K562 (cell line): ENCODE measurements around the gene PPFIBP2. TPM values are rescaled to one million over a fixed set of nuclear protein-coding genes. Genes with fewer than 3 reads are reported as not detected.

Experiments used
- ATAC-seq: fragments of 200-7000 bp; cut with Tn5 transposase; 3 replicates; pipeline ENCODE4 v1.9.1; 2020; ENCODE audit warnings: moderate library complexity
- BruUV-seq: library from RNA; stranded (reverse); fragments of 400-500 nt; replicated peaks from 2 replicates; lab custom pipeline; 2021; lab: Mats Ljungman, UMichigan
- CTCF ChIA-PET: fragments of 300-600 bp; formaldehyde crosslinking; extraction: SDS; loops from one replicate; lab custom pipeline; 2021; ENCODE audit warnings: low intra/inter-chr PET ratio; lab: Yijun Ruan, JAX
- POLR2A ChIA-PET: fragments of 300-600, 350-650 bp; sonication (Branson Sonifier 250); formaldehyde crosslinking; extraction: SDS; loops from one replicate; lab custom pipeline; 2021; ENCODE audit warnings: antibody characterized with exemption, inconsistent platforms; lab: Yijun Ruan, JAX
- DNase-seq, 4 experiments: peaks; one replicate each; pipeline versions ENCODE4 v3.0.0 to v3.0.0-alpha.2; 2011 to 2018; ENCODE audit warnings: low spot score in 3 of 4, mixed read lengths in 3 of 4; ENCODE audit errors: extremely low read depth in 1 of 4
- FAIRE-seq: peaks from 2 replicates; lab custom pipeline; 2011; peaks lifted over from hg19 to GRCh38; lab: Jason Lieb, UNC
- H2AFZ ChIP-seq: 2 replicates; pipeline ENCODE4 v1.6.0; 2011; ENCODE audit warnings: low read depth, low read length, control low read depth, inconsistent platforms
- H3K27ac ChIP-seq: fragments of 200-600 bp; 3 replicates; pipeline ENCODE4 v1.8.0; 2011; ENCODE audit warnings: low read depth, mild to moderate bottlenecking, control low read depth, inconsistent platforms, low read length, moderate library complexity, mixed read lengths; ENCODE audit errors: extremely low read depth
- H3K27me3 ChIP-seq, 2 experiments: fragments of 300-600 bp in 1 of 2; 2 replicates in 1 of 2; 3 replicates in 1 of 2; pipeline versions ENCODE4 v1.6.0 to v1.8.0; 2011; ENCODE audit warnings: inconsistent platforms in 2 of 2, low read length in 2 of 2, mild to moderate bottlenecking in 1 of 2, mixed read lengths in 1 of 2, moderate library complexity in 1 of 2; ENCODE audit not compliant: control insufficient read depth in 2 of 2, insufficient read depth in 2 of 2
- H3K36me3 ChIP-seq: fragments of 300-600 bp; 3 replicates; pipeline ENCODE4 v1.8.0; 2011; ENCODE audit warnings: mild to moderate bottlenecking, low read length, inconsistent platforms; ENCODE audit not compliant: control insufficient read depth, insufficient read depth
- H3K4me1 ChIP-seq, 2 experiments: fragments of 200-600 bp in 1 of 2; replicated peaks in 1 of 2; 2 replicates in 1 of 2; 3 replicates in 1 of 2; pipeline versions ENCODE4 v1.5.1 to v1.8.0; 2011; ENCODE audit warnings: inconsistent platforms in 2 of 2, low read length in 2 of 2, mild to moderate bottlenecking in 1 of 2, mixed read lengths in 1 of 2, moderate library complexity in 1 of 2; ENCODE audit not compliant: control insufficient read depth in 2 of 2, insufficient read depth in 2 of 2
- H3K4me2 ChIP-seq: 2 replicates; pipeline ENCODE4 v1.6.1; 2011; ENCODE audit warnings: low read length, control low read depth, inconsistent platforms, mixed read lengths; ENCODE audit not compliant: insufficient read depth
- H3K4me3 ChIP-seq: fragments of 200-600 bp; sonication (generic), shearing (Covaris generic); 2 replicates; pipeline ENCODE4 v1.5.1; 2016; ENCODE audit warnings: control low read depth, inconsistent platforms
- H3K79me2 ChIP-seq: fragments of 200-600 bp; 3 replicates; pipeline ENCODE4 v1.8.0; 2011; ENCODE audit warnings: low read length, inconsistent platforms; ENCODE audit not compliant: control insufficient read depth, insufficient read depth
- H3K9ac ChIP-seq, 2 experiments: 2 replicates each; pipeline versions ENCODE4 v1.6.0 to v1.6.1; 2011; ENCODE audit warnings: low read depth in 2 of 2, low read length in 2 of 2, control low read depth in 1 of 2, inconsistent platforms in 1 of 2, mild to moderate bottlenecking in 1 of 2, mixed read lengths in 1 of 2; ENCODE audit not compliant: insufficient read depth in 1 of 2
- H3K9me1 ChIP-seq: one replicate; pipeline ENCODE4 v1.6.0; 2011; ENCODE audit warnings: inconsistent platforms, mild to moderate bottlenecking, low read length, moderate library complexity; ENCODE audit not compliant: control insufficient read depth, insufficient read depth
- H3K9me3 ChIP-seq: replicated peaks from 2 replicates; pipeline ENCODE4 v1.5.1; 2011; ENCODE audit warnings: low read depth, low read length, inconsistent platforms; ENCODE audit not compliant: control insufficient read depth, insufficient read depth
- H4K20me1 ChIP-seq: replicated peaks from 2 replicates; pipeline ENCODE4 v1.6.1; 2011; ENCODE audit warnings: low read length, inconsistent platforms, mixed read lengths; ENCODE audit not compliant: control insufficient read depth, insufficient read depth
- BCL6 ChIP-seq: fragments of 250-450 bp; sonication (Bioruptor Pico); IDR thresholded peaks from 2 replicates; pipeline ENCODE4 v1.4.0; 2020
- CBFA2T3 ChIP-seq: fragments of 450-650 bp; IDR thresholded peaks from 2 replicates; pipeline ENCODE4 v1.6.1; 2017
- DPF2 ChIP-seq: fragments of 450-650 bp; IDR thresholded peaks from 2 replicates; pipeline ENCODE4 v1.6.1; 2016
- ESRRA ChIP-seq: fragments of 450-650 bp; IDR thresholded peaks from 2 replicates; pipeline ENCODE4 v1.6.1; 2014; ENCODE audit warnings: low read depth, mild to moderate bottlenecking, moderate library complexity, borderline replicate concordance
- FOXA3 ChIP-seq, 2 experiments: fragments of 450-650 bp in 1 of 2; sonication (generic) in 1 of 2; formaldehyde crosslinking; IDR thresholded peaks in 1 of 2; conservative IDR thresholded peaks in 1 of 2; 2 replicates each; pipeline versions ENCODE4 v1.4.0 to v1.8.0; 2020 to 2022; ENCODE audit warnings: mild to moderate bottlenecking in 2 of 2, missing genetic modification reagents in 1 of 2
- HNRNPK ChIP-seq: fragments of 200-400 bp; formaldehyde crosslinking; IDR thresholded peaks from one replicate; pipeline ENCODE4 v1.6.1; 2018; ENCODE audit warnings: mild to moderate bottlenecking, low read depth, low read length; ENCODE audit not compliant: poor library complexity, severe bottlenecking
- KLF10 ChIP-seq: fragments of 250-450 bp; sonication (Bioruptor Pico); IDR thresholded peaks from 2 replicates; pipeline ENCODE4 v1.6.1; 2021; ENCODE audit warnings: matching md5 sums
- MEF2D ChIP-seq: conservative IDR thresholded peaks from 2 replicates; pipeline ENCODE4 v1.6.1; 2016; ENCODE audit warnings: low read depth, missing genetic modification characterization, missing compliant biosample characterization
- POLR2G ChIP-seq: fragments of 200-400 bp; formaldehyde crosslinking; IDR thresholded peaks from 2 replicates; pipeline ENCODE4 v1.6.1; 2017; ENCODE audit warnings: low read depth, mild to moderate bottlenecking, antibody characterized with exemption, low read length, moderate library complexity
- RBM17 ChIP-seq: fragments of 200-400 bp; formaldehyde crosslinking; IDR thresholded peaks from 2 replicates; pipeline ENCODE4 v1.6.1; 2017; ENCODE audit warnings: low read depth, mild to moderate bottlenecking, low read length, borderline replicate concordance
- SAFB ChIP-seq: fragments of 200-400 bp; formaldehyde crosslinking; IDR thresholded peaks from 2 replicates; pipeline ENCODE4 v1.6.1; 2017; ENCODE audit warnings: low read depth, low read length, borderline replicate concordance
- SRSF7 ChIP-seq: fragments of 200-400 bp; formaldehyde crosslinking; optimal IDR thresholded peaks from 2 replicates; pipeline ENCODE3; 2017; ENCODE audit warnings: mild to moderate bottlenecking, low read depth, low read length
- STAT5A ChIP-seq: IDR thresholded peaks from 2 replicates; pipeline ENCODE4 v1.6.1; 2012; ENCODE audit warnings: low read length, inconsistent platforms, borderline replicate concordance
- TFAM ChIP-seq: fragments of 250-450 bp; sonication (Bioruptor Pico); conservative IDR thresholded peaks from 2 replicates; pipeline ENCODE4 v1.5.0; 2021; ENCODE audit warnings: mild to moderate bottlenecking, moderate library complexity
- ZFPM2 ChIP-seq: fragments of 250-450 bp; sonication (Bioruptor Pico); IDR thresholded peaks from 2 replicates; pipeline ENCODE4 v1.5.1; 2022; ENCODE audit warnings: mild to moderate bottlenecking
- ZNF696 ChIP-seq: fragments of 250-450 bp; sonication (Bioruptor Pico); conservative IDR thresholded peaks from 2 replicates; pipeline ENCODE4 v1.4.0; 2020; ENCODE audit warnings: mild to moderate bottlenecking, moderate library complexity
- ZSCAN29 ChIP-seq: fragments of 450-650 bp; IDR thresholded peaks from 2 replicates; pipeline ENCODE4 v1.6.1; 2017
- WGBS: fragments of 100-300 bp; shearing (Covaris generic); methylation state at CpG from one replicate; pipeline ENCODE4 v1.1.6; 2016; ENCODE audit warnings: low coverage, mixed read lengths; ENCODE audit not compliant: insufficient coverage; ENCODE audit errors: missing lambda C conversion rate; 5-methylcytosine and 5-hydroxymethylcytosine counted together
- in situ Hi-C: fragments of 300-500 bp; cut with MboI; formaldehyde crosslinking; loops from 4 replicates; pipeline ENCODE4 v1.15.0; 2018; ENCODE audit warnings: inconsistent platforms, mixed read lengths
- intact Hi-C: fragments of 100-400 bp; cut with micrococcal nuclease; formaldehyde crosslinking; loops from 2 replicates; pipeline ENCODE4 v1.14.2; 2022
- polyA plus RNA-seq, 8 experiments: library from polyadenylated mRNA; depleted of rRNA in 4 of 8; stranded (reverse) in 5 of 8; unstranded in 3 of 8; fragments of >200 nt; fragmentation: Nextera tagmentation in 2 of 8; fragmentation: Illumina TruSeq in 1 of 8; extraction: Ambion mirVana in 2 of 8; extraction: Trizol in 1 of 8; gene quantifications; 2 replicates each; pipeline versions ENCODE4 v1.2.1 to v1.2.3, GENCODE V29; 2011 to 2014; ENCODE audit warnings: inconsistent platforms in 1 of 8, missing spikeins in 1 of 8
- total RNA-seq, 7 experiments: library from RNA; depleted of rRNA in 6 of 7; stranded (reverse); fragments of >200 nt in 6 of 7; fragmentation: Illumina TruSeq in 2 of 7; extraction: Trizol in 2 of 7; gene quantifications; 2 replicates each; pipeline versions ENCODE4 v1.2.1 to v1.2.3, GENCODE V29; 2011 to 2021; ENCODE audit warnings: low replicate concordance in 1 of 7
- TF ChIP-seq, protein P1 (sequence below), 2 experiments: fragments of 450-650 bp in 1 of 2; sonication (generic) in 1 of 2; formaldehyde crosslinking in 1 of 2; IDR thresholded peaks in 1 of 2; conservative IDR thresholded peaks in 1 of 2; 2 replicates each; pipeline versions ENCODE4 v1.6.1 to v1.8.1; 2016 to 2023; ENCODE audit warnings: mild to moderate bottlenecking in 2 of 2, moderate library complexity in 2 of 2, inconsistent platforms in 1 of 2, missing genetic modification reagents in 1 of 2
- TF ChIP-seq, protein P2 (sequence below): sonication (generic); formaldehyde crosslinking; IDR thresholded peaks from 2 replicates; pipeline ENCODE4 v1.8.0; 2023; ENCODE audit warnings: mild to moderate bottlenecking, missing genetic modification reagents

Gene PPFIBP2
- total and polyA plus RNA-seq, 9 of the 15 experiments (the other 6 are each of a cell fraction or from before 2014, with no cell fraction given) = 0.18 to 3.4 (median 1.2) TPM

DNA sequence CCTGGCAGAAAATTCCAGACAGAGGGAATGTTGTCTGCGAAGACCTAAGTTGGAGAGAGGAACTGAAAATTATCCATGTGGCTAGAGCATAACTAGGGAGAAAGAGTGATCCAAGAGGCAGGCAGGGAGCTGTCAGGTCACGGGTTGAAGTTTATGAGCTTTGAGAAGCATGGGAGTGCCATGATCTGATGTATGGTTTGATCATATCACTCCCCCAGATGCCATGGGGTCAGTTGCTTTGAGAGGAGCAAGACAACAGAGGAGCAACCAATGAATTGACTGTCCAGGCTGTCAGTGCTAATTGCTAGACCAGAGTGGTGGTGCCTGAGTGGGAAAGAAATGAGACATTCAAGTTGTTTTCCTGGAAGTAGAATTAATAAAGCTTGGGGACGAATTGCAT is 105.5 kb downstream of the PPFIBP2 start:
- Histone ChIP-seq H3K4me1 (no peaks in the 10 kb centered on the region), H3K9ac (no peak overlapping the region), H3K79me2 (no peaks in the 10 kb centered on the region), H3K27me3 (no peaks in the 10 kb centered on the region; a peak in 1 of 5 replicates), H3K27ac (no peak overlapping the region), H3K9me1 (no peaks in the 10 kb centered on the region), H3K9me3 (no peaks in the 10 kb centered on the region), H2AFZ (no peak overlapping the region), H3K4me2 (no peak overlapping the region), H3K36me3 (no peaks in the 10 kb centered on the region), H3K4me3 (no peak overlapping the region), H4K20me1 (no peaks in the 10 kb centered on the region)
- WGBS = 5% methylated on average over 3 of the region's 3 CpGs
- no peak for DNase-seq
- intact Hi-C loops = no loop called here
- no TSS peak for BruUV-seq
- FAIRE-seq = no peak
- ChIA-PET POLR2A (no interaction called here), CTCF (no interaction called here)
- in situ Hi-C loops = no loop called here
- ATAC-seq = no peak
- TF ChIP-seq MEF2D (tag) (no peak), ZNF696 (CRISPR knock-in tag) (no peak), ESRRA (no peak), RBM17 (no peak), POLR2G (no peak), FOXA3 (CRISPR knock-in tag; conservative IDR thresholded peaks at IDR 0.05 in 1 of 2, IDR thresholded peaks at IDR 0.05 in 1 of 2) (no peak), DPF2 (no peak), ZFPM2 (no peak), TFAM (CRISPR knock-in tag) (no peak), SAFB (no peak), STAT5A (no peak), CBFA2T3 (no peak), SRSF7 (no peak), BCL6 (CRISPR knock-in tag) (no peak), KLF10 (no peak), ZSCAN29 (no peak), HNRNPK (no peak)
- TF ChIP-seq, protein P1, sequence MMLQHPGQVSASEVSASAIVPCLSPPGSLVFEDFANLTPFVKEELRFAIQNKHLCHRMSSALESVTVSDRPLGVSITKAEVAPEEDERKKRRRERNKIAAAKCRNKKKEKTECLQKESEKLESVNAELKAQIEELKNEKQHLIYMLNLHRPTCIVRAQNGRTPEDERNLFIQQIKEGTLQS (IDR thresholded peaks at IDR 0.05) = no peak
- TF ChIP-seq, protein P1 (CRISPR knock-in tag; conservative IDR thresholded peaks at IDR 0.05) = no peak
- TF ChIP-seq, protein P2, sequence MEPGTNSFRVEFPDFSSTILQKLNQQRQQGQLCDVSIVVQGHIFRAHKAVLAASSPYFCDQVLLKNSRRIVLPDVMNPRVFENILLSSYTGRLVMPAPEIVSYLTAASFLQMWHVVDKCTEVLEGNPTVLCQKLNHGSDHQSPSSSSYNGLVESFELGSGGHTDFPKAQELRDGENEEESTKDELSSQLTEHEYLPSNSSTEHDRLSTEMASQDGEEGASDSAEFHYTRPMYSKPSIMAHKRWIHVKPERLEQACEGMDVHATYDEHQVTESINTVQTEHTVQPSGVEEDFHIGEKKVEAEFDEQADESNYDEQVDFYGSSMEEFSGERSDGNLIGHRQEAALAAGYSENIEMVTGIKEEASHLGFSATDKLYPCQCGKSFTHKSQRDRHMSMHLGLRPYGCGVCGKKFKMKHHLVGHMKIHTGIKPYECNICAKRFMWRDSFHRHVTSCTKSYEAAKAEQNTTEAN = no peak
